Stimulated activated CD8-positive, alpha-beta memory T cell treated with anti-CD3 and anti-CD28 coated beads, Interleukin-12 subunit alpha, Interleukin-12 subunit beta, amount 100 ng/mL, for 24 hours (primary cell): ENCODE data around the gene AIDA.
A peak's percentile ranks its signal among the peaks of the same experiment; 100 is the strongest.
"Not testable (repeated sequence)": the region's sequence is repeated elsewhere in the genome, so short reads cannot be mapped to it uniquely, and the experiment has no call there.

Source experiments
- DNase-seq: peaks from one replicate; pipeline ENCODE4 v3.0.0-alpha.2; 2020; ENCODE audit errors: extremely low read depth

AIDA gene

DNA sequence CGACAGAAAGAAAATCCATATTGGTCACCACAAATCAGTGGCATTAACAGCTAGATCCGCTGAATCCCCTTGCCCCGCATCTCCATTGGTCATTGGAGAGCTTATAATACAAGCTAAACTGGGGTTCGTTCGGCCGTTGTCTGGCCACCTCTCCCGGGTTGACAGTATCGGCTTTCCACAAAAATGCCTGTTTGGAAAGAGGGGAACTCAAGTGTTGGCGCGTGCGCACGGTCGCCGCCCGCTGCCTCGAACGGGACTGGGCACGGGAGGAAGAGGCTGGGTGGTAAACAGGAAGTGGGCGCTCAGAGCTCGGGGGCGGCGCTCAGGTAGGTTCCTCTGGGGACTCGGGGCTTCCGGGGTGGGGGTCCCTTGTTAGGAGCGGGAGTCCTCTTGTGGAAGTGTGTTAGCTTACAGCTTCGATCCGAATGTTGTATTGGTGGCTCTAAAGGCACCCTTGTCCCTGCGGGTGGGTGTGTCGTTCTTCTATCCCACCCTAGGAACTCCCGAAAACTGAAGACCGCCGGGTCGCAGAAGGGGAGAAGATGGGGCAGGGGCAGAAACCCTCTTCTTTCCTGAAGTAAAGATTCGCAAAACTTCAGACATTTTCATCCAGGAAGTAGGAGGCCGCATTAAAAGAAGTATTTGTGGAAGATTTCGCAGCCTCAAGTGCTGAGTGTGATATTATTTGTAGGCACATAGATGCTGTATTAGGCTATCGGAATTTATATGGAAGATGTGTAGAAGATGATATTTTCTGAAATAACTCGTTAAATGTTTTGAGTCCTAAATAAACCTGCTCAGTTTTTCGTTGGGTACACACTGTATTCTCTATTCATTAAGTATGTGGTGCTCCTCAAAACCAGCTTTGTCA, 1.0 kb upstream of the AIDA start:
- DNase-seq: peak; percentile 83

GRCh38 chr1:222711319-222712252, 705 bp downstream of the AIDA start:
- DNase-seq: no peak

GRCh38 chr1:222709700-222710153, 2.6 kb downstream of the AIDA start:
- DNase-seq: no peak

DNA sequence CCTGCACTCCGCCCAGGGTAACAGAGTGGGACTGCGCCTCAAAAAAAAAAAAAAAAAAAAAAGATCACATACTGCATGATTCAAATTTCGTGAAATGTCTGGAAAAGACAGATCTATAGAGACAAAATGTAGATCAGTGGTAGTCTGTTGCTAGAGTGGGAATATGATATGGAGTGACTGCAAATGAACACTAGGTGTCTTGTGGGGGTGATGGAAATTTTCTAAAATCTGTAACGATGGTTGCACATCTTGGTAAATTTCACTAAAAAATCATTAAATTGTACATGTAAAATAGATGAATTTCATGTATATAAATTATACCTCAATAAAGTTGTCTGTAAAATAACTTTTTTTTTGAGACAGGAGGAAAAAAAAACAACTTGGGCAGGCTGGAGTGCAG, 5.5 kb downstream of the AIDA start:
- DNase-seq: no peak

GRCh38 chr1:222704260-222704659, 8.0 kb downstream of the AIDA start:
- no peak for DNase-seq

DNA sequence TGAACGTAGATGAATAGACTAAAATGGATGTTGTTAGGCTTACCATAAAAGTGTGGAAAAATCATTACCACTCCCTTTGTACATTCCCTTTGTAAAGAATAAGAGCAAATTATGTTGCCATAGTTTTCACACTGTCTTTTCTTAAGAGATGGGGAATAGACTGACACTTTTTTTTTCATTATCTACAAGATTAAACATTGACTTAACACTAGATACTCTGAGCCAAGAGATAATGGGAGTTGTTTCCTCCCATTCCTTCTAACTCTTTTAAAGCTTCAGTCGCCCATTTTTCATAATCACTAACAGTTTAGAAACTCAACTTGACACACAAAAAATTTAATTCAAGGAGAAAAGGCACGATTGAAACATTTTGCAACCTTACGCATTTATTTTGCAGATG, 10.1 kb downstream of the AIDA start:
- no peak for DNase-seq

GRCh38 chr1:222697826-222698225, 14.5 kb downstream of the AIDA start:
- no peak for DNase-seq

GRCh38 chr1:222697203-222697602, 15.1 kb downstream of the AIDA start:
- DNase-seq: no peak

- DNase-seq: no peak
Observed at GRCh38 chr1:222696741-222697140, 15.6 kb downstream of the AIDA start.

DNA sequence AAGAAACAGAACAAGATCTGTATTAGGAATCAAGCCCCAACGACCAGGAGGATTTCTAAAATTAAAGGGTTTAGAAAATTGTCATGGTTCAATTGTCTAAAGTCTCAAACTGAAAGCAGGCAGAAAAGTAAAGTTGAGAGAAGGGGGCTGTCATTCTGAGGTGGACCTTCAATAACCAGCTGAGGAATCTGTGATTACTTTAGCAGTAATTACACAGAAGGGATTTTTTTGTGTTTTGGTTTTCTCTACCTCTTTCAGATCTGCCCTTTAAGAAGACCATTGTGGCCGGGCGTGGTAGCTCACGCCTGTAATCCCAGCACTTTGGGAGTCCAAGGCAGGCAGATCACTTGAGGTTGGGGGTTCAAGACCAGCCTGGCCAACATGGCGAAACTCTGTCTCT, 17.4 kb downstream of the AIDA start:
- no peak for DNase-seq

DNA sequence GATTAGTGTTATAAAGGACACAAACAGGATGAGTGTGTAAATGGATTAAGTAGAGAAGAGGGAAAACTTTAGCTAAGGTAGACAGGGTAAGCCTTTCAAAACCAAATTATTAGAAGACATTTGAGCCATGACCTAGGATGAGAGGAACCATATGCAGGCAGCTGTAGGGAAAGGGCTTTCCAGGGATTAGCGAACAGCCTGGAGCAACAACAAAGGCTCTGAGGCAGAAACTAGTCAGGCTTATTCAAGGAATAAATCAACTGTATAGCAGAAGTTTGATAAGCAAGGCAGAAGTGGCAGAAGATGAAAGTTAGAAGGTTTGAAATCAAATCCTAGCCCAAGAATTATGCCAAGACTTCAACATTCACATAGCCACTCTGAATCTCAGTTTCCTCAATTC, 21.3 kb downstream of the AIDA start:
- DNase-seq: no peak

DNA sequence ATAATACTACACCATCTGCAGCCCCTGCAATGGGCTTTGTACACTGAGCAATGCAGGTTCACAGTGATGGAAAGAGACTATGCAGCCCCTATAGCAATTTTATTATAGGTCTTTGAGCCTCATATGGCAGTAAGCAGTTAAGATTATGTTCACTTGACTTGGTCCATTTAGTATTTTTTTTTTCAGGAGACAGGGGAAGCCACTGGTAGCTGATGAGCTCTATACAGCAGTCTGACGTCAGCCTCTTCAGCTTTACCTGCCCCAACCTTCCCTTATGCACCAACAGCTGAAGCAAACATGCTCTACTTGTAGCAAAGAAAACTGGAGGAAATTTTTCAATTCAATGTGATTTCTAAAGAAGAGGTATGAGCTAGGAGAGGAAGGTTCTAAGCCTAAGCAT, 32.2 kb downstream of the AIDA start:
- DNase-seq: no peak

DNA sequence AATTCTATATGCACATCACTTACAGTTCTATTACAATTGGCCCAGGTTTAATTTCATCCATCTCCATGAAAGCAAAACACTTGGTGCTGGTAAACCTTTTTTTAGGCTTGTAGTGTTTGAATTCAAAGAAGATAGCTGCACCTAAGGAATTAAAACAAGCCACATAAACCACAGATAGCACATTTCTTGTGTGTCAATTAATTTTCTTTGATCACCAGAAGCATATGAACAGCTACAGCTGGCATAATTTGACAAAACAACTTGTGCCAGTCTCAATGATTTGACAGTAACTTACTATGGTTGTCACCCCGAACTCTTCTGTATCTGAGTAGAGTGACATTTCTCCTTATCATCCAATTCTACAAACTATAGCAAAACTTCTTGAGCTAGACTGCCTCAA, 42.2 kb downstream of the AIDA start:
- DNase-seq: no peak

DNA sequence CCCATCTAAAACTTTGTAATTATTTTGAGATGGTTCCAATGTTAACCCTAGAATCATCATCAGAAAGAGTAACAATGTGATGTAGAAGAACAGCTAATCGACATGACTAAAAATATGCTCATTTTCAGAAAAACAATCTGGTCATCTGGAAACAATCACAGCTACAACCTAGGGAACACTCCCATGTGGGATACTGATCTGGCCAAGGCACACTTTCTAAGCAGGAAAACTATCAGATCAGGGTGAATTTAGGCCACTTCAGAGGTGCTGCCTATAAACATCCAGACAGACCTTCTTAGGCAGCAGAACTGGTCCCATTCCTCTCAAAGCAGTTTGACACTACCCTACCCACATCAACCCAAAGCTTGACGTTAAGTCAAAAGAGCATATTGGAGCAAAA, 43.2 kb downstream of the AIDA start:
- not testable (repeated sequence) for DNase-seq

DNA sequence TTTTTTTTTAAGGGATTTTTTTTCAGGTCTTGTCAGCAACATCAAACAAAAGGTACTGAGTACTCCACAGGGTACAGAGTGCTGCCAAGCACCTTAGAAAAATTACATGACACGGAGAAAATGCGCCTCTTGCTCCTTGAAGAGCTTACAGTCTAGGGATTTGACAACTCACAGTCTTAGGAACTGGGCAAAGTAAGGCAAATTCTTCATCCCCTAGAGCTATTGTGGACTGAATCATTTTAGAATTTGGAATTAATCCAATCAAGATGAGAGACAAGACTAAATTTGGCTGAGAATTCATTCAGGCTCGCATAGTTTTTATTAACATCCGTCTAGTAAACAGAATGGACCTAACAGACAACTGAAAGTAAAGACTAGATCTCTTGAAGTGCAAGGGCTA, 44.1 kb downstream of the AIDA start:
- not testable (repeated sequence) for DNase-seq

GRCh38 chr1:222665964-222666363, 46.3 kb downstream of the AIDA start:
- DNase-seq: no peak

GRCh38 chr1:222663431-222663934, 48.8 kb downstream of the AIDA start:
- DNase-seq: no peak

GRCh38 chr1:222657899-222658298, 54.4 kb downstream of the AIDA start:
- no peak for DNase-seq

DNA sequence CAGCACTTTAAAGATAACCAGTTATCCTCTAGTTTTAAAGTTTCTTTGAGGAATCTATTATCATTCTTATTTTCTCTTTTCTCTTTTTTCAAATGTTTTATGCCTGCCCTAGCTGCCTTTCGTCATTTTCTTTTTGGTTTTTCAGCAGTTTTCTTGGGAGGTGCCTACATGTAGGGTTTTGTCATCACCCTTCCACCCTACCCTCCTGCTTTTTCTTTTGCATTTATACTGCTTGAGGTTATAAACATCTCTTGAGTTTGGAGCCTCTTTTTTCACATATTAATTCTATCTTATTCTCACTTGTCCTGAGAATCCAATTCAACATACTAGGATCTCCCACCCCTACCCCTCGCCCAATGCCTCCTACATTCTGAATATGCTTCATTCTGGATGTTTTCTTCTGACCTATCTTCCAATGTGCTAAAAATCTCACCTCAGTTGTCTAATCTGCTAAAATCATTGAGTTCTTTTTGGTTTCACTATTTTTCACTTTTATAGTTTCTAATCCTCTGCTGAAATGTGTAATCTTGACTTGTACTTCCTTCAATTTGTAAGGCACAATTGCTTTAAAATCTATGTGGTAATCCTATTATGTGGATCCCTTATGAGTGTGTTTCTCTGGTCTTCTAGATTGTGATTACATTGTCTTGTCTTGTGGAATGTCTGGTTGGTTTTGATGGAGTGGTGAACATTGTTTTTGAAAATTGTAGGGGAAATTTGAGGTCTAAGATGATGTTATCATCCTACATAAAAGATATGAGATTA, 55.7 kb downstream of the AIDA start:
- DNase-seq: no peak

DNA sequence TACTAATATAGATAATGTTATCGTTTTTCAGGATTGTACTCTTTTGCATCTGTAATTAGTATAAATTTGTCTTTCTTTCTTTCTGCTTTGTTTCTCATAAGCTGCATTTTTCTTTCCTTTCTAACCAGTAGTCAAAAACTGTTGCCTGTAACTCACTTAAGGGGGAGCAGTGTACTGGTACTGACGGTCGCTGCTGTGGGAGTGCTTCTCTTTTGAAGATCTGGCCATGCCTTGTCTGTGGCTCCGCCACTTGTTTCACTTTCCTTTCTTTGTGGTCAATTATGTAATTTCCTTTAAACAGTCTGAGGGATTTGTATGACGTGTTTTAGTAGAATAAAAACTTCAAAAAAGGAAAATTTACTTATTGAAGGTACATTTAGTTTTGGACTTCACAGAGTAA, 57.4 kb downstream of the AIDA start:
- peak; percentile 12 for DNase-seq

- DNase-seq: no peak
Observed at GRCh38 chr1:222653178-222653827, 59.0 kb downstream of the AIDA start.
